AG04449 (cell line): ENCODE results near the gene TMEM198.
A peak's percentile ranks its signal among the peaks of the same experiment; 100 is the strongest.

ENCODE experiments used
- CTCF ChIA-PET: fragments of 350-600 bp; formaldehyde crosslinking; extraction: SDS; loops from one replicate; lab custom pipeline; 2021; ENCODE audit warnings: antibody characterized with exemption; lab: Yijun Ruan, JAX
- POLR2A ChIA-PET: fragments of 400-600, 350-600 bp; formaldehyde crosslinking; extraction: SDS; loops from one replicate; lab custom pipeline; 2020; ENCODE audit warnings: antibody characterized with exemption, inconsistent platforms; lab: Yijun Ruan, JAX
- DNase-seq: peaks from one replicate; pipeline ENCODE4 v3.0.0-alpha.2; 2010; ENCODE audit warnings: low read depth, low spot score
- H3K4me3 ChIP-seq: 2 replicates; pipeline ENCODE4 v1.5.1; 2011; ENCODE audit warnings: low read depth, mild to moderate bottlenecking, control low read depth, low read length
- TF ChIP-seq, protein P1 (sequence below): IDR thresholded peaks from one replicate; pipeline ENCODE4 v1.5.1; 2011; ENCODE audit warnings: mild to moderate bottlenecking, moderate library complexity, low read length, control low read depth, inconsistent platforms; ENCODE audit not compliant: insufficient read depth; ENCODE audit errors: missing control alignments

Gene TMEM198

DNA sequence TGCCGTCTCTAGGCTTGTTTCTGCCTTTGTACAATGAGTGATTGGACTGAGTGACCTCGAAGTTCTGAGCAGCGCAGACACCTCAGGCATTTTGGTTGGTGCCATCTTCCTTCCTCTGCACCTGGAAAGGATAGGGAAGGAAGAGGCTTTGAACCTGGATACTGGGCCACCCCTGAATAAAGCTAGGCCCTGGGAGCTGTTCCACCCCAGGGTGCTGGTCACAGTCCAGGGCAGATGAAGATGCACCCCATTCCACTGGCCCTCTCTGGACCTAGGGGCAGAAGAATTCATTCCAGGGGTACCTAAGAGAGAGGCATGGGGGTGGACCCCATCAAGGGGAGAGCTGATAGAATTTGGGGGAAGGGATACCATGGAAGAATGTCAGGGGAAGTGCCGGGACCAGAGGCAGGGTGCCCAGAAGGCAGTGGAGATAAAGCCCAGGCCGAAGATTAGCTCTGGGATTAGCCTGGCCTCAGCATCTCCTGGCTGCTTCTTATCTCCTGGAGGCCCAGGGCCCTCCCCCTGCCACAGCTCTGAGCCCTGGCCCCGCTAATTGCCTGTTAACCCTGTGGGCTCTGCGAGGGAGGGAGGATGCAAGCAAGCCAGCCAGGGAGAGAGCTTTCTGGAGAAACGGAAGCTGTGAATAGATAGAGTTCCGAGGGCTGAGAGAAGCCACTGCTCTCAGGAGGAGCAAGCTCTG, 18.1 kb upstream of the TMEM198 start:
- POLR2A ChIA-PET = interaction anchor here (0.7 to 1.5 kb wide), 4 partner anchors 14 to 68 kb away, joined by 3 to 4 read pairs (median 3); partner anchors contain the start of genes CHPF and TMEM198
- no peak overlapping the region for H3K4me3 ChIP-seq
- TF ChIP-seq, protein P1, sequence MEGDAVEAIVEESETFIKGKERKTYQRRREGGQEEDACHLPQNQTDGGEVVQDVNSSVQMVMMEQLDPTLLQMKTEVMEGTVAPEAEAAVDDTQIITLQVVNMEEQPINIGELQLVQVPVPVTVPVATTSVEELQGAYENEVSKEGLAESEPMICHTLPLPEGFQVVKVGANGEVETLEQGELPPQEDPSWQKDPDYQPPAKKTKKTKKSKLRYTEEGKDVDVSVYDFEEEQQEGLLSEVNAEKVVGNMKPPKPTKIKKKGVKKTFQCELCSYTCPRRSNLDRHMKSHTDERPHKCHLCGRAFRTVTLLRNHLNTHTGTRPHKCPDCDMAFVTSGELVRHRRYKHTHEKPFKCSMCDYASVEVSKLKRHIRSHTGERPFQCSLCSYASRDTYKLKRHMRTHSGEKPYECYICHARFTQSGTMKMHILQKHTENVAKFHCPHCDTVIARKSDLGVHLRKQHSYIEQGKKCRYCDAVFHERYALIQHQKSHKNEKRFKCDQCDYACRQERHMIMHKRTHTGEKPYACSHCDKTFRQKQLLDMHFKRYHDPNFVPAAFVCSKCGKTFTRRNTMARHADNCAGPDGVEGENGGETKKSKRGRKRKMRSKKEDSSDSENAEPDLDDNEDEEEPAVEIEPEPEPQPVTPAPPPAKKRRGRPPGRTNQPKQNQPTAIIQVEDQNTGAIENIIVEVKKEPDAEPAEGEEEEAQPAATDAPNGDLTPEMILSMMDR = no peak
- no peak for DNase-seq
- CTCF ChIA-PET = interaction anchor here (0.9 to 20.4 kb wide), 8 partner anchors 15 to 136 kb away, joined by 3 to 1084 read pairs (median 142); partner anchors contain the start of genes ASIC4, CHPF, DNPEP and GMPPA

DNA sequence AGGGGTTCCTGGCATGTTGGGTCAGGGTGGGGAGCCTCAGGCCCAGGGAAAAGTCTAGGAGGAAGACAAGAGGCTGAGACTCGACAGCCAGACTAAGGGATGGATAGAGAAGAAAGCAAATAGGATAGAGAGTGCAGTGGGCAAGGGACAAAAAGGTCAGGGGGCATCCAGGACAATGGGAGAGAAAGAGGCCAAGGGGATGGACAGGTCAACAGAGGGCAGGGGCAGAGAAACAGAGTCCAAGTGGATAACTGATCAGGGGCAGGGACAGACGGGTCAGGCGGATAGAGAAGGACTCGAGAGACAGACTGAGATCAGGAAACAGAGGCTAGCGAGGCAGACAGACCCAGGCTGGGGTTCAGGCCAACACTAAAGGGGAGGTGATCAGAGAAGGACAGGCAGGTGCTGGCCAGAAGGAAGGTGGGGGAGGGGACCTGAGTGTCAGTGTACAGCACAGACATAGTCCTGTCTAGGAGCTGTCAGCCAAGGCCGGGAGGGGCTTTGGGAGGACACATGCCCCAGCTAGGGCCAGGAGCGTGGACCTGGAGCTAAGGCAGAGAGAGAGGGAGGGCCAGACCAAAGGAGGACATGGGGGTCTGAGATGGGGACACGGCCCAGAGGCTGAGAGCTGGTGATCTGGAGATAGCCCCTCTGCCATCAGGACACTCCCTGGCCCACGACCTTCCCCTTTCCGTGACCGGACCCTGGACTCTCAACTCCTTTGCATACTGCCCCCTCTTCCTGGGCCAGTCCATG, 17.3 kb upstream of the TMEM198 start:
- no peak overlapping the region for H3K4me3 ChIP-seq
- ChIA-PET POLR2A (interaction anchor here (1.0 to 1.5 kb wide), 2 partner anchors 17 to 32 kb away, joined by 3 to 4 read pairs; partner anchors contain the start of genes CHPF and TMEM198), CTCF (interaction anchor here (0.7 to 20.4 kb wide), 11 partner anchors 14 to 368 kb away, joined by 3 to 1084 read pairs (median 12); partner anchors contain the start of genes ASIC4, CHPF, DNPEP and GMPPA)
- TF ChIP-seq, protein P1 = no peak
- no peak for DNase-seq

DNA sequence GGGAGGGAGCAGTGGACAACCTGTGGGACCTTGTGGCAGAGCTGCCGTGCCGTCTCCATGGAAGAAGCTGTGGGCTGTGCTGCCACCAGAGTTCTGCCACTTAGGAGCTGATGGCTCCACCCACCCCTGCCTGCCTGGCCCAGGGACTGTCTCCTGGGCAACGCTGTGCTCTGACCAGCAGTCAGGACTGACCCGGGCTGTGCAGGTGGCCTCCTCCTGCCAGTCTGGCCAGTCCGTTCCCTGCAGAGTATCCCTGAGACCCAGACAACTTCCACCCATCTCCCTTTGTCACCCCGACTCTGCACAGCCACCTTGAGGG, 16.8 kb upstream of the TMEM198 start:
- DNase-seq = no peak
- TF ChIP-seq, protein P1 = no peak
- POLR2A ChIA-PET = interaction anchor here (0.9 kb wide), 1 partner anchor 9 kb away, joined by 3 read pairs; no protein-coding TSS in a partner anchor

DNA sequence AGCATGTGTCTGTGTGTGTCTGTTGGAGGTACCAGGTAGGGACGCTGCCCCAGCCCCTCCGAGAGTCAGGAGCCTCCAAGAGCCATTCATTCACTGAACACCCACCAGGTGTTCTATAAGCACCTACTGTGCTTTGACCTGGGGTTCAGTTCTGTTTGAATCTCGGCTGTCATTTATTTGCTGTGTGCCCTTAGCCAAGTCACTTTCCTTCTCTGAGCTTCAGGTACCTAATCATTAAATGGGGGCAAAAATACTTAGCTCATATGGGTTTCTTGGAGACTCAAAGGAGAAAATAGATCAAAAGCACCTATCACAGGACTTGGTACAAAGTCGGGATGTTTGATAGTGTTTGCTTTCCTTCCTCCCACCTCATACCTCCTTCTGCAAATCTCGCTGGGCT, 16.4 kb upstream of the TMEM198 start:
- TF ChIP-seq, protein P1 = no peak
- no peak for DNase-seq
- H3K4me3 ChIP-seq = no peak overlapping the region
- ChIA-PET POLR2A (interaction anchor here (0.9 kb wide), 1 partner anchor 9 kb away, joined by 3 read pairs; no protein-coding TSS in a partner anchor), CTCF (interaction anchor here (0.7 to 20.4 kb wide), 11 partner anchors 13 to 369 kb away, joined by 3 to 1084 read pairs (median 59); partner anchors contain the start of genes ASIC4, CHPF, DNPEP and GMPPA)

More for the DNA sequence above, 16.8 kb upstream of the TMEM198 start:
- no peak overlapping the region for H3K4me3 ChIP-seq
- CTCF ChIA-PET = interaction anchor here (0.7 to 20.4 kb wide), 10 partner anchors 14 to 368 kb away, joined by 3 to 1084 read pairs (median 82); partner anchors contain the start of genes ASIC4, CHPF, DNPEP and GMPPA

DNA sequence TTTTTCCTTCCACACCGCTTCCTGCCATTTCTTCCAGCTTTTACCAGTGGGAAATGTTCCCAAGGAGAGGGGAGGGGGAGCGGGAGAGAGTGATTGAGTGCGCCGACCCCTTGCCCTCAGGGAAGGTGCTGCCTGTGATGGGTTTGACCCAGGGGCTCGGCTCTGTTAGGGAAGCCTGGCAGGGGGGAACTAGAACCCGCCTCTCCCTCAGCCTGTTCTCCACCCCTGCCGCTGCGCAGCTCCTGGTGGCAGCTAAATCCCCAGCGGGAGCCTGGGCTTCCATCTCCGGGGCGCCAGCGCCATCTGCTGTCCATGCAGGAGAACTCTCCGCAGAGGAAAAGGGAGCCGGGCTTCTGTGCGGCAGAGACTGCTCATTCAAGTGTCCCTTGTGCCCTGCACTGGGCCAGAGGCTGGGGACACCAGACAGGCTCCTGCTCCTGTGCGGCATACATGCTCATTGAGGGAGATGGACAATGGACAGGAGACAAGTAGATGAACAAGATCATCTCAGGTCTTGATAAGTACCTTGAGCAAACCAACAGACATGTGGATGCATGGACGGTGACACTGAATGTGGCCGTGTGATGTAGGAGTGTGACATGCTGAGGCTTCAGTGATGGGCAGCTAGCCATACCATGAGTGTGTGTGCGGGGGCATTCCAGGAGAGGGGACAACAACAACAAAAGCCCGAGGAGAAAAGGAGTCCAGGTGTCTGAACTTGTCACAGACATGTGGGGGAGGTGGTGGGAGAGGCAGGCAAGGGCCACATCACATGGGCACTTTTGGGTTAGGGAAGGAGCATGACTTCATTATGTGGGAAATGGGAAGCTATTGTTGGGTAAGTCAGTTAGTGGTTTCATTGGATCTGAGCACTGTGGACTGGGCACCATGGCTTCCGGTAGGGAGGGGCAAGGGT, 13.5 kb upstream of the TMEM198 start:
- TF ChIP-seq, protein P1 = peak; percentile 98
- CTCF ChIA-PET = interaction anchor here (0.6 to 20.4 kb wide), 65 partner anchors 10 to 374 kb away, joined by 3 to 1084 read pairs (median 5); partner anchors contain the start of genes ASIC4, CHPF, DES and DNAJB2
- no peak for DNase-seq
- H3K4me3 ChIP-seq = peak overlapping the region; percentile 49
- POLR2A ChIA-PET = interaction anchor here (0.8 to 1.6 kb wide), 7 partner anchors 9 to 127 kb away, joined by 3 to 8 read pairs (median 3); partner anchors contain the start of gene GMPPA
